Common myeloid progenitor, CD34-positive (primary cell): ENCODE results near the gene COG4.

ENCODE experiments used
- CTCF ChIA-PET: fragments of 350-600 bp; sonication (Branson Sonifier 250); formaldehyde crosslinking; loops from one replicate; lab custom pipeline; 2021; ENCODE audit warnings: antibody characterized with exemption; lab: Charles Lee
- POLR2A ChIA-PET: fragments of 350-600 bp; sonication (Branson Sonifier 250); formaldehyde crosslinking; loops from one replicate; lab custom pipeline; 2021; ENCODE audit warnings: antibody characterized with exemption; lab: Charles Lee
- DNase-seq, 3 donors: peaks; one replicate each; pipeline versions ENCODE4 v3.0.0 to v3.0.0-alpha.2; 2013
- H3K27ac ChIP-seq, 2 experiments: 1 replicate in 1 of 2; 2 replicates in 1 of 2; pipeline ENCODE4 v1.7.0; 2013; ENCODE audit warnings: inconsistent platforms in 2 of 2, low read length in 2 of 2, mild to moderate bottlenecking in 2 of 2, low read depth in 1 of 2, moderate library complexity in 1 of 2; ENCODE audit not compliant: severe bottlenecking in 2 of 2, insufficient read depth in 1 of 2, poor library complexity in 1 of 2
- H3K27me3 ChIP-seq, 5 experiments: replicated peaks in 2 of 5; 1 replicate in 3 of 5; 2 replicates in 2 of 5; pipeline versions ENCODE4 v1.6.1 to v1.7.0; 2013; ENCODE audit warnings: low read length in 4 of 5, mild to moderate bottlenecking in 2 of 5, moderate library complexity in 2 of 5, inconsistent platforms in 1 of 5; ENCODE audit not compliant: insufficient read depth in 5 of 5, control insufficient read depth in 4 of 5
- H3K36me3 ChIP-seq, 4 experiments: 1 replicate in 2 of 4; 2 replicates in 2 of 4; pipeline versions ENCODE4 v1.6.1 to v1.7.0; 2013; ENCODE audit warnings: low read length in 3 of 4, control low read depth in 1 of 4, mild to moderate bottlenecking in 1 of 4; ENCODE audit not compliant: control insufficient read depth in 4 of 4, insufficient read depth in 4 of 4
- H3K4me1 ChIP-seq, 4 experiments: 1 replicate in 3 of 4; 2 replicates in 1 of 4; pipeline versions ENCODE4 v1.6.1 to v1.7.1; 2013; ENCODE audit warnings: low read length in 3 of 4, mild to moderate bottlenecking in 3 of 4, control low read depth in 1 of 4, inconsistent platforms in 1 of 4, moderate library complexity in 1 of 4; ENCODE audit not compliant: control insufficient read depth in 4 of 4, insufficient read depth in 4 of 4; ENCODE audit errors: control extremely low read depth in 1 of 4
- H3K4me3 ChIP-seq, 7 experiments: 1 replicate in 4 of 7; 2 replicates in 3 of 7; pipeline versions ENCODE4 v1.5.1 to v1.7.0; 2013; ENCODE audit warnings: mild to moderate bottlenecking in 7 of 7, low read length in 6 of 7, moderate library complexity in 6 of 7, inconsistent platforms in 2 of 7, low read depth in 2 of 7, control low read depth in 1 of 7; ENCODE audit not compliant: insufficient read depth in 4 of 7, control insufficient read depth in 1 of 7; ENCODE audit errors: extremely low read depth in 1 of 7
- H3K9me3 ChIP-seq, 5 experiments: 1 replicate in 4 of 5; 2 replicates in 1 of 5; pipeline versions ENCODE4 v1.6.1 to v1.7.1; 2013; ENCODE audit warnings: low read length in 4 of 5, mild to moderate bottlenecking in 2 of 5, inconsistent platforms in 1 of 5, low read depth in 1 of 5, moderate library complexity in 1 of 5; ENCODE audit not compliant: control insufficient read depth in 4 of 5, insufficient read depth in 2 of 5; ENCODE audit errors: control extremely low read depth in 1 of 5
- WGBS: methylation state at CpG from one replicate; pipeline ENCODE4 v1.1.5; 2013; ENCODE audit not compliant: insufficient coverage; 5-methylcytosine and 5-hydroxymethylcytosine counted together

COG4 gene

DNA sequence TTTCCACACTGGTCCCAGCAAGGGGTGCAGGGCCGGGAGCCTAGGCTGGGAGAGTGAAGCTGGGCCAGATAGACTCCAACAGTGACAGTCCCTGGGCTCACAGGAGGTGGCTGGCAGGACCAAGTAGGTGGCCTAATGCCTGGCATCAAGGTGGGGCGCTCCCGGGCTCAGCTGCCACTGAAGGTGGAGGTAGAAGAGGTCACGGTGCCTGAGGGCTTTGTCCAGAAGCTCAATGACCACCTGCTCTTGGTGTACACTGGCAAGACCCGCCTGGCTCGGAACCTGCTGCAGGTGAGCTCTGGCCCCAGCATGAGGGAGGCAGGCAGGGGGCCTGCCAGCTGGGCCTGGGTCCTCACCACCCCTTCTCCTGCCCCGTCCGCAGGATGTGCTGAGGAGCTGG, 45.2 kb downstream of the COG4 start:
- ChIA-PET CTCF (interaction anchor here (1.3 to 4.0 kb wide), 7 partner anchors 9 to 110 kb away, joined by 3 to 16 read pairs (median 3); no protein-coding TSS in a partner anchor), POLR2A (interaction anchor here (1.6 kb wide), 1 partner anchor 98 kb away, joined by 3 read pairs; no protein-coding TSS in a partner anchor)
- no peaks in the 10 kb centered on the region for H3K27me3 ChIP-seq
- WGBS = 85% methylated on average over 6 of the region's 8 CpGs
- H3K27ac ChIP-seq = no peak overlapping the region
- DNase-seq = no peak
- peaks cover 0 to 16% (median 3%) of the 10 kb centered on the region in 4 experiments for H3K4me1 ChIP-seq
- H3K4me3 ChIP-seq = no peak overlapping the region
- H3K36me3 ChIP-seq = peaks cover 5 to 48% (median 36%) of the 10 kb centered on the region in 4 experiments
- H3K9me3 ChIP-seq = no peaks in the 10 kb centered on the region

DNA sequence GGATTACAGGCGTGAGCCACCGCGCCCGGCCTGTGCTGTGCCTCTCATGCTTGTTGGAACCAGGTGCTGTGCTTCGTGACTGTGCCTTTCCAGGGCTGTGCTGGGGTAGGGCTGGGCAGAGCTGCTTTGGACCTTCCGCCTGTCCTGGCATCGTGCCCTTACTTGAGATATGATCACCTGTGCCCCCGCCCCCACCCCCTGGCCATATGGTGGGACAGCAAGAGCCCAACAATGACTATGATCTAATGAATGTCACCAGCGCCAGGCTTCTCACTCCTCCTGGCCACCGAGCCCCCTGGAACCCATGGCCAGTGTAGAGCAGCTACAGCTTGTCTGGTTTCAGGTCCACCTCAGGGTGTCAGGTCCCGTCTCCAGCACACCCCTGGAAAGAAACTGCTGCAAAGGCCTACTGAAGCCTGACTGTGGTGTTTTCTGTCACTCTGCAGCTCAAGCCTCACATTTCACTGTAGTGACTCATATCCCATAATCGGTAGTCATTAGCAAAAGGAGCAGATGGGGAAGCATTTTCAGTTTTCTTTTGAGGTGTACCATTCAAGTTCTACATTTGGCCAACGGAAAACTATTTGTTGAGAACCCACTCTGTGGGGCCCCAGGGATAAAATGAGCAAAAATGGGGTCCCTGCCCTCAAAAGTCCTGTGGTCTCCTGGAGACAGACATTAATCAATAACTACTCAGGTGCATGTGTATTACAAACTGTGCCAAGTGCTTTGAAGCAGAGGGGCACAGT, 46.9 kb downstream of the COG4 start:
- Histone ChIP-seq H3K4me1 (peaks cover 0 to 16% (median 3%) of the 10 kb centered on the region in 4 experiments), H3K36me3 (peaks cover 3 to 35% (median 28%) of the 10 kb centered on the region in 4 experiments), H3K4me3 (no peak overlapping the region), H3K9me3 (no peaks in the 10 kb centered on the region), H3K27ac (no peak overlapping the region), H3K27me3 (no peaks in the 10 kb centered on the region)
- CTCF ChIA-PET = no interaction called here
- DNase-seq = peak in 1 of 3 donors; percentile 8
- WGBS = 96% methylated on average over 11 of the region's 13 CpGs
- POLR2A ChIA-PET = no interaction called here

DNA sequence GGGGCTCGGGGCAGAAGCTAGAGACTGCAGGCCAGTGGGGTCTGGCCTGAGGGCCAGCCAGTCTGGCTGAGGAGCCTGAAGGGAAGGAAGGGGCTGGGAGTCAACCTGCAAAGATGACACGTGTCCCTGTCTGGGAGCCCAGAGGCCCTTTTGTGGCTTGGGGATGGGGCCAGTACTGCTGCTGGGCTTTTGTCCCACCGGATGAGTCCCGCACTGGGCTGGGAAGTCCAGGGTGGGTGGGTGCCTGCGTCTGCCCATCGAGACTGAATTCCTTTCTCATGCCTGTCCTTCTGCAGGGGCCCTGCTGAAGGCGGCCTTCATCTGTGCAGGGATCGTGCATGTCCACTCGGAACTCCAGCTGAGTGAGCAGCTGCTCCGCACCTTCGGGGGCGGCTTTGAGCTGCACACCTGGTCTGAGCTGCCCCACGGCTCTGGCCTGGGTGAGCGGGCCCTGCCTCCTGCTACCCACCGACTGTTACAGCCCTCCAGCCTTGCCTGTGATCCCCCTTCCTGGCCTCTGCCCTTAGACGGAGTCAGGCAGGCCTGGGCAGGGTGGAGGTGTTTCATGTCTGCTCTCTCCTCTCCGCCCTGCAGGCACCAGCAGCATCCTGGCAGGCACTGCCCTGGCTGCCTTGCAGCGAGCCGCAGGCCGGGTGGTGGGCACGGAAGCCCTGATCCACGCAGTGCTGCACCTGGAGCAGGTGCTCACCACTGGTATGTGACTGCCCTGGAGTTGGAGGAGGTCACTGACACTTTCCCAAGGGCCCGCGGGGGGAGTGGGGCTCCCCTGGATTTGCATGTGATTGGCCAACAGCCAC, 48.1 kb downstream of the COG4 start:
- no peak for DNase-seq
- no peak overlapping the region for H3K4me3 ChIP-seq
- peaks cover 0 to 16% (median 3%) of the 10 kb centered on the region in 4 experiments for H3K4me1 ChIP-seq
- ChIA-PET POLR2A (no interaction called here), CTCF (interaction anchor here (0.6 to 2.2 kb wide), 3 partner anchors 81 to 108 kb away, joined by 3 to 12 read pairs (median 3); no protein-coding TSS in a partner anchor)
- no peaks in the 10 kb centered on the region for H3K27me3 ChIP-seq
- H3K9me3 ChIP-seq = no peaks in the 10 kb centered on the region
- H3K27ac ChIP-seq = no peak overlapping the region
- peaks cover 3 to 26% (median 16%) of the 10 kb centered on the region in 4 experiments for H3K36me3 ChIP-seq
- WGBS = 96% methylated on average over 19 of the region's 24 CpGs

DNA sequence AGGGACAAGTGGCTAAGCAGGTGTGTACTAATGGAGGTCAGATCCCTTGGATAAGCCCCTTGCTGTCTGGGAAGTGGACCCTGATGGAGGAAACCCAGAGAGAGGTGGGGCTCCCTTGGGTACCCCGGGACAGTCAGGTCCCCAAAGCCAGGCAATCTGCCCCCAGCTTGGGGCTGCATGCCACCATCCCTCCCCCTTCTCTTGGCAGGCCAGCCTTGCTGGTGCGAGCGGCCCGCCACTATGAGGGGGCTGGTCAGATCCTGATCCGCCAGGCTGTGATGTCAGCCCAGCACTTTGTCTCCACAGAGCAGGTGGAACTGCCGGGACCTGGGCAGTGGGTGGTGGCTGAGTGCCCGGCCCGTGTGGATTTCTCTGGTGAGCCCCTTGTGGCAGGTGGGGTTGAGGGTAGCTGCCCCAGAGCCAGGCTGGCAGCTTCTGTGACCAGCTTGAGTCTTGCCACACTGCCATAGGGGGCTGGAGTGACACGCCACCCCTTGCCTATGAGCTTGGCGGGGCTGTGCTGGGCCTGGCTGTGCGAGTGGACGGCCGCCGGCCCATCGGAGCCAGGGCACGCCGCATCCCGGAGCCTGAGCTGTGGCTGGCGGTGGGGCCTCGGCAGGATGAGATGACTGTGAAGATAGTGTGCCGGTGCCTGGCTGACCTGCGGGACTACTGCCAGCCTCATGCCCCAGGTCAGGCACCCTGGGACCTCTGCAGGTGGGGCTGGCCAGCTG, 48.9 kb downstream of the COG4 start:
- Histone ChIP-seq H3K4me1 (peaks cover 0 to 14% (median 3%) of the 10 kb centered on the region in 4 experiments), H3K4me3 (no peak overlapping the region), H3K27ac (no peak overlapping the region), H3K36me3 (peaks cover 3 to 19% (median 8%) of the 10 kb centered on the region in 4 experiments), H3K27me3 (no peaks in the 10 kb centered on the region), H3K9me3 (no peaks in the 10 kb centered on the region)
- 91% methylated on average over 21 of the region's 22 CpGs for WGBS
- POLR2A ChIA-PET = interaction anchor here (0.6 kb wide), 1 partner anchor 73 kb away, joined by 8 read pairs; no protein-coding TSS in a partner anchor
- CTCF ChIA-PET = interaction anchor here (0.6 to 2.2 kb wide), 4 partner anchors 78 to 107 kb away, joined by 3 to 12 read pairs (median 3); no protein-coding TSS in a partner anchor
- DNase-seq = no peak

DNA sequence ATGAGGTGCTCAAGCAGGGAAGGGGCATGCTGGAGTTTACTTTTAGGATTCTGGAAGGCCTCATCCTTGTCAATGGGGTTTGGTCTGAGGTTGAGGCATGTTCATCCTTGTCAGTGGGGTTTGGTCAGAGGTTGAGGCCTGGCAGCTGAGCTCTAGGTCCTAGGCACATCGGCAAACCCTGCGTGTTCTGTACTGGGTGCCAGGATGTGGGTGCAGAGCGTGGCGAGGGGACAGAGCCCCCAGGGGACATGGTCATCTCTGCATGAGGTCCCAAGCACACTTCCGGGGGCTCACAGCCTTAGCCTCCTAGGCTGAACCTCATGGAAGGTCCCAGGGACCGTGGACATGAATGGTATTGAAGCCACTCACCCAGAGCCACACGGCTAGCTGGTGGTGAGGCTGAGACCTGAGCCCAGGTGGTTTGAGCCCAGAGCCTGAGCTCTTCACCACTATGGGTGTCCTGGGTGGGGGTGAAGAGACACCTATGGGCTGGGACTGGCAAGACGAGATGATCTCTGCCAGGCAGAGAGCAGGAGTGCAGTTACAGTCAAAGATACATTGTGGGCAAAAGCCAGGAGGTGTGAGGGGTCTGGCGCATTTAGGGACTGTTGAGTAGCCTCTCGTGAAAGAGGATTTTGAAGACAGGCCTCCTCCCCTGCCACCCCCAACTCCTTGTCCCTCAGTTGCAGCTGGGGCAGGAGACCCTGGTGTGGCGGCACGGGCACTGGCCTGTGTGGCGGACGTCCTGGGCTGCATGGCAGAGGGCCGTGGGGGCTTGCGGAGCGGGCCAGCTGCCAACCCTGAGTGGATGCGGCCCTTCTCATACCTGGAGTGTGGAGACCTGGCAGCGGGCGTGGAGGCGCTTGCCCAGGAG, 49.7 kb downstream of the COG4 start:
- Histone ChIP-seq H3K9me3 (no peaks in the 10 kb centered on the region), H3K36me3 (peaks cover 0 to 11% (median 6%) of the 10 kb centered on the region in 4 experiments), H3K4me1 (peaks cover 0 to 6% (median 0%) of the 10 kb centered on the region in 4 experiments), H3K27ac (no peak overlapping the region), H3K27me3 (no peaks in the 10 kb centered on the region), H3K4me3 (no peak overlapping the region)
- peak in 2 of 3 donors; percentile 22 to 27 for DNase-seq
- 96% methylated on average over 18 of the region's 21 CpGs for WGBS
- ChIA-PET POLR2A (interaction anchor here (0.6 kb wide), 1 partner anchor 72 kb away, joined by 8 read pairs; no protein-coding TSS in a partner anchor), CTCF (interaction anchor here (0.8 to 2.2 kb wide), 4 partner anchors 77 to 86 kb away, joined by 3 to 12 read pairs (median 3); no protein-coding TSS in a partner anchor)
